ENCODE data around the gene PRPS2. TPM values are rescaled to one million over a fixed set of nuclear protein-coding genes. Genes with fewer than 3 reads are reported as not detected.

The PRPS2 gene
- total RNA-seq = 10 to 100 TPM; 16.6 to 31.7 (median 27.2) TPM

GRCh38 chrX:12791257-12792228, at the start of gene PRPS2:
Gene PRPS2 (plus strand): TSS chrX:12791412. CDS start chrX:12791498, 86 bp downstream.
- peak; percentile 48 to 55 for DNase-seq
- H3K9me3 ChIP-seq = no peaks in the 10 kb centered on the region
- H3K4me1 ChIP-seq = no peaks in the 10 kb centered on the region
- TF ChIP-seq CTCF (IDR thresholded peaks at IDR 0.05) (no peak), POLR2A (IDR thresholded peaks at IDR 0.05) (peak in 1 of 2 donors; percentile 58)
- peak within 1 kb of the TSS in 1 of 3 donors; percentile 48 for H3K4me3 ChIP-seq (replicated peaks in 1 of 3)
- no peak within 1 kb of the TSS for H3K27ac ChIP-seq
- no peaks in the 10 kb centered on the region for H3K27me3 ChIP-seq
- WGBS, 2 donors = 0 to 1% methylated on average over 27 to 45 of the region's 113 CpGs
- no peaks in the 10 kb centered on the region for H3K36me3 ChIP-seq
- intact Hi-C loops (cut with DNase I) = no loop called here

GRCh38 chrX:12741416-12741815, 49.8 kb upstream of the PRPS2 start:
- Histone ChIP-seq H3K27ac (no peak overlapping the region), H3K27me3 (no peaks in the 10 kb centered on the region), H3K9me3 (no peaks in the 10 kb centered on the region), H3K36me3 (no peaks in the 10 kb centered on the region), H3K4me1 (no peaks in the 10 kb centered on the region), H3K4me3 (replicated peaks in 1 of 3) (no peak overlapping the region)
- intact Hi-C loops (cut with DNase I) = no loop called here
- no peak for DNase-seq
- WGBS, 2 donors = 76% methylated on average over 5 to 6 of the region's 6 CpGs
- no peak for TF ChIP-seq CTCF (IDR thresholded peaks at IDR 0.05)
- TF ChIP-seq POLR2A (IDR thresholded peaks at IDR 0.05) = no peak

GRCh38 chrX:12747433-12747832, 43.8 kb upstream of the PRPS2 start:
- no peak for DNase-seq
- Histone ChIP-seq H3K27ac (no peak overlapping the region), H3K4me3 (replicated peaks in 1 of 3) (no peak overlapping the region), H3K4me1 (no peaks in the 10 kb centered on the region), H3K27me3 (no peaks in the 10 kb centered on the region), H3K36me3 (no peaks in the 10 kb centered on the region), H3K9me3 (no peaks in the 10 kb centered on the region)
- intact Hi-C loops (cut with DNase I) = no loop called here
- WGBS, 2 donors = 90 to 92% methylated on average over 1 of the region's 1 CpG
- TF ChIP-seq CTCF (IDR thresholded peaks at IDR 0.05) (no peak), POLR2A (IDR thresholded peaks at IDR 0.05) (no peak)

GRCh38 chrX:12751887-12752286, 39.3 kb upstream of the PRPS2 start:
- TF ChIP-seq CTCF (IDR thresholded peaks at IDR 0.05) = no peak
- TF ChIP-seq POLR2A (IDR thresholded peaks at IDR 0.05) = no peak
- DNase-seq = no peak
- Histone ChIP-seq H3K27ac (no peak overlapping the region), H3K4me3 (replicated peaks in 1 of 3) (no peak overlapping the region), H3K27me3 (no peaks in the 10 kb centered on the region), H3K9me3 (no peaks in the 10 kb centered on the region), H3K36me3 (no peaks in the 10 kb centered on the region), H3K4me1 (no peaks in the 10 kb centered on the region)
- intact Hi-C loops (cut with DNase I) = no loop called here
- WGBS, 2 donors = 73 to 83% methylated on average over 1 of the region's 1 CpG

- Histone ChIP-seq H3K4me1 (no peaks in the 10 kb centered on the region), H3K9me3 (no peaks in the 10 kb centered on the region), H3K4me3 (replicated peaks in 1 of 3) (no peak overlapping the region), H3K27ac (no peak overlapping the region), H3K36me3 (no peaks in the 10 kb centered on the region), H3K27me3 (no peaks in the 10 kb centered on the region)
- intact Hi-C loops (cut with DNase I) = no loop called here
- no peak for DNase-seq
- WGBS, 2 donors = 82 to 83% methylated on average over 2 of the region's 2 CpGs
- TF ChIP-seq CTCF (IDR thresholded peaks at IDR 0.05) (no peak), POLR2A (IDR thresholded peaks at IDR 0.05) (no peak)
Observed at GRCh38 chrX:12753366-12753765, 37.8 kb upstream of the PRPS2 start.
